Motor neuron (in vitro differentiated cells): Measurements from ENCODE around the gene NDUFV3. TPM values are rescaled to one million over a fixed set of nuclear protein-coding genes. Genes with fewer than 3 reads are reported as not detected.
A peak's percentile ranks its signal among the peaks of the same experiment; 100 is the strongest.
"Not testable (repeated sequence)": the region's sequence is repeated elsewhere in the genome, so short reads cannot be mapped to it uniquely, and the experiment has no call there.

Source experiments
- ATAC-seq, 8 experiments: fragments of 200-7000 bp; cut with Tn5 transposase; replicated peaks in 6 of 8; 2 replicates each; pipeline ENCODE4 v1.8.0; 2021; ENCODE audit warnings: mild to moderate bottlenecking in 8 of 8, moderate library complexity in 8 of 8
- H3K27ac ChIP-seq, 2 donors: fragments of 250-450 bp; sonication (Bioruptor Pico); 2 replicates each; pipeline ENCODE4 v1.9.0; 2021; ENCODE audit warnings: antibody characterized with exemption in 2 of 2, mild to moderate bottlenecking in 2 of 2, moderate library complexity in 1 of 2
- H3K4me1 ChIP-seq, 2 donors: fragments of 250-450 bp; sonication (Bioruptor Pico); replicated peaks in 1 of 2; 2 replicates each; pipeline ENCODE4 v1.6.1; 2021; ENCODE audit warnings: antibody characterized with exemption in 2 of 2, mild to moderate bottlenecking in 2 of 2, moderate library complexity in 1 of 2
- H3K4me3 ChIP-seq, 5 donors: fragments of 250-450 bp; sonication (Bioruptor Pico); 2 replicates each; pipeline ENCODE4 v1.9.0; 2021; ENCODE audit warnings: antibody characterized with exemption in 5 of 5, mild to moderate bottlenecking in 5 of 5, moderate library complexity in 4 of 5
- WGBS, 10 experiments: fragments of 450-650 bp; shearing (Covaris generic); methylation state at CpG; one replicate each; pipeline ENCODE4 v1.0.0; 2022; 5-methylcytosine and 5-hydroxymethylcytosine counted together
- in situ Hi-C, 9 experiments: fragments of 400-800 bp; cut with MboI; loops; one replicate each; pipeline ENCODE4 v1.15.0; 2021; ENCODE audit warnings: low sequenced_read_pairs in 9 of 9, low pct_unique_long_range_greater_than_20kb in 2 of 9; ENCODE audit not compliant: unreplicated experiment in 9 of 9
- total RNA-seq, 8 experiments: library from RNA; unstranded; fragments of 300-600 nt; gene quantifications; 2 replicates each; pipeline versions ENCODE4 v1.2.3 to v1.2.4, GENCODE V29; 2022

Gene NDUFV3
- total RNA-seq, 8 experiments from 2014 or later: 24.5 to 75.1 (median 34.8) TPM

DNA sequence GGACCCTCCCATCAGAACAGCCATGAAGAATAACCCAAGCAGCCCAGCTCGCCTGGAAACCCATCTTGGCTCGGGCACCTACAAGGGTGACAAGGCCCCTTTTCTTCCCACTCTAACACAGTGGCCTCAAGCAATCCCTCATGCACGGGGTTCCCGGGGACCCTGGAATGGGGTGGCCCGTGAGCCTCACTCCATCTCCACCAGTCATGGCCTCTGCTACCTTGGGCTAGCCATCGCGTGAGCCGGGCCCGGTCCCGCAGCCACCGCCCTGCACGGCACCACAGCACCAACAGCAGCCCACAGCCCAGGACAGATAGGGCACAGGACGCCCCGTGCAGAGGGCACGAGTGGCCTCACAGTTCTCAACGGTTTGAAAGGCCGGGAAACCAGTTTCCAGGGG is 32.8 kb upstream of the NDUFV3 start:
- 80 to 100% (median 97%) methylated on average over 2 to 7 of the region's 17 CpGs; no CpG with 5 or more reads in 5 of the 10 experiments for WGBS, 10 experiments
- Histone ChIP-seq H3K4me1 (no peaks in the 10 kb centered on the region), H3K27ac (no peak overlapping the region), H3K4me3 (no peak overlapping the region)
- in situ Hi-C loops: no loop called here
- ATAC-seq: no peak

DNA sequence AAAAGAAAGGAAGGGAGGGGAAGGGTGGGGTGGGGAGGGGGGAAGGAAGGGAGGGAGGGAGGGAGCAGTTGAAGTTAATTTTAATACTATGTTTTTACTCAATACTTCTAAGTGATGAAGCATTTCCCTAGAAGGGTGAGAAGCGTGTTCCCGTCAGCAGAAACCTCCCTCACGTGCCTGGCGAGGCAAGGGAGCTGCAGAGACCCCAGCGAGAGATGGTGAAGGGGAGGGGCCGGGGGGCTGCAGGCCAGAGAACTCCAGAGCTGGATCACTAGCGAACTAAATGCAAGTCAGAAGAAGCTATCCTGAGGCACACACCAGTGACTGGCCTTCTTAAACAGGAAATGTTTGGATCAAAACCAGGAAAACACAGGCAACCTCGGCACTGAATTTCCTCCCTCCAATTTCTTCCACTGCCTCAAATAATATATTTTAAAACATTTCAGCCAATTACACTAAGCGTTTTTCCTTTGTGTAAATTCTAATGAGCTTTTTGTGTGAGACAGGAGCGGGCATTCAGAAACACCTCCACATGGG is 31.7 kb upstream of the NDUFV3 start:
- WGBS, 10 experiments: 80 to 100% (median 100%) methylated on average over 1 to 5 of the region's 10 CpGs; no CpG with 5 or more reads in 4 of the 10 experiments
- no peak overlapping the region for H3K4me3 ChIP-seq
- ATAC-seq: no peak
- no peaks in the 10 kb centered on the region for H3K4me1 ChIP-seq
- in situ Hi-C loops: no loop called here
- no peak overlapping the region for H3K27ac ChIP-seq

DNA sequence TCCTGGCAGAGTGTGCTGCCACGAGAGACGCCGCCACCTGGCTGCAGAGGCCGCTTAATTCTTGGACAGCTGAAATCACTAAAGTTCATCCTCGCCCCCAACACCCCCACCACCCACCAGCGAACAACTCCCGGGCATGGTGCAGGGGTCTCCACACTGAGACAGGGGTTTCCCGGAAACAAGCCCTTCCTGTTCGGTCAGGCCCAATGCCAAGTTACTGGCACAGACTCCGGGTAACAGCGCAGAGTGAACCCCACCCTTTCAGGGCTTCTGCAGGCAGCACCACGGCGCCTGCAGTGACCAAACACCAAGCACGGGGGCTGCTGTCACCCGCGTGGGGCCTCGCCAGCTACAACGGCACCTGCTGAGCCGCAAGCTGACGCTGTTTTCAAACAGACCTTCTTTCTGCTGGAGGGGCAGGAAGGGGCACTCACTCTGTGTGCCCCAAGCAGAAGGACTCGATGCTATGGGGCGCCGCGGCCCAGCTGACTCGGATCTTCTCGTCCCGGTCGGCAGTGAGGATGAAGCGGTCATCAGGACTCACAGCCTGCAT is 31.2 kb upstream of the NDUFV3 start:
- Histone ChIP-seq H3K4me1 (no peaks in the 10 kb centered on the region), H3K4me3 (no peak overlapping the region), H3K27ac (no peak overlapping the region)
- 60 to 100% (median 90%) methylated on average over 1 to 12 of the region's 29 CpGs; no CpG with 5 or more reads in 4 of the 10 experiments for WGBS, 10 experiments
- in situ Hi-C loops: no loop called here
- no peak for ATAC-seq

DNA sequence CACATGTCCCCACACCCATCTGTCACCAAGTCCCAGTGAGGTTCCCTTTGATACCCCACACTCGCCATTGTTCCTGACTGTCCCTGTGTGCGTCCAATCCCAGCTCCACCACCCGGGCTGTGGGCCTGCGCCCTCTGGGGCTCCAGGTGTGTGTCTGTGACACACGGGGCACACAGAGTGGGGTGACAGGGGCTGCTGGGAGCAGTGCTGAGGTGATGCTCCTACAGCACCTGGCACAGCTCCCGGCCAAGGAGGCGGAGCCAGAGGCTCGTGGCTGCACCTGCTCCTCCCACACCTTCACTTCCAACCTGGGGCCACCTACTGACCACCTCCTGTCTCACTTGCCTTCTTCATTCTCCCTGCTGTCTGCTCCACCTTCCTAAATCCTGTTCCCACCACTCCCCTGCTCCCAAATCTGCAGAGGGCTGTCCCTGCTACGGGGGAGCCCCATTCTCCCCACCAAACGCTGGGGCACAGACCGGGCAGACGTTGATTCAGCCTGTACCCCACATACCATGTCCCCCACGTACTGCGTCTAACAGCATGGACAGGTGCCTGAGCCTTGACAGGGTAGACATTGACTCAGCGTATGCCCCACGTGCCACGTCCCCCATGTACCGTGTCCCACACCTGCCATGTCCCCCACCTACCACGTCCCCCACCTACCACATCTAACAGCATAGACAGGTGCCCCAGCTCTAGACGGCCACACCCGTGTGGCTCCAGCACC is 30.2 kb upstream of the NDUFV3 start:
- H3K27ac ChIP-seq: no peak overlapping the region

DNA sequence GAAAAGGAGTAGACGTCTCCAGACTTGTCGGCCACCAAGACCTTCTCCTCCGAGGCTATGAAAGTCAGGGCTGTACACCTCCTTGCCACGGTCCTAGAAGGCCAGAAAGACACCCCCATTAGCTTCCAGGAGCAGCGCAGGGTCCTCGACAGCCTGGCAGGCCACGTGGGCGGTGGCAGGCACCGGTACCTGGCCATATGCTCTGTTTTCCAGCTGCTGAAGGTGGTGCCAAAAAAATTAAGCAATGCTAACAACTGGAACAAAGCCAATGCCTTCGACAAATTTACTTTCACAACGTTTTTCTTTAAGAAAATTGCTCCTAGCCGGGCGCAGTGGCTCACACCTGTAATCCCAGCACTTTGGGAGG is 29.6 kb upstream of the NDUFV3 start:
- Histone ChIP-seq H3K27ac (no peak overlapping the region), H3K4me1 (no peaks in the 10 kb centered on the region), H3K4me3 (no peak overlapping the region)
- no peak for ATAC-seq
- in situ Hi-C loops: no loop called here
- 100% methylated on average over 2 of the region's 13 CpGs; no CpG with 5 or more reads in 9 of the 10 experiments for WGBS, 10 experiments

More for the DNA sequence above, 30.2 kb upstream of the NDUFV3 start:
- WGBS, 10 experiments: 73 to 94% (median 93%) methylated on average over 3 to 6 of the region's 21 CpGs; no CpG with 5 or more reads in 7 of the 10 experiments
- ATAC-seq: no peak
- Histone ChIP-seq H3K4me3 (no peak overlapping the region), H3K4me1 (no peaks in the 10 kb centered on the region)
- in situ Hi-C loops: no loop called here

DNA sequence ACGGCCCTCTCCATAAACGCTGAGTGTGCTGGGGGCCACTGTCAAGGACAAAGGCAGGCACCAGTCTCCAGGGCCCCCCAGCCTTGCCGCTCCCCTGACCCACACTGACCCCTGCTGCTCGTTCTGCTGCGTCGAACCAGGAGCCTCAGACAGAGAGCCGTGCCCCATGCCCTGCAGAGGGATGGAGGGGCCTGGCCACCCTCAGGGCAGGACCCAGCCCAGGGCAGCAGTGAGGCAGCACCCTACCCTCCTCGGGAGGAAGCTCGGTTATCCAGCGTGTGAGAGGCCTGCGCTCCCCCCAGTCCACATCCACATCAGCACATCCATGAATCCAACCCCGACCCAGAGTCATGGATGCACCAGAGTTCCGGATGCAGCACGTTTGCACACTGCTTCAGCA is 28.8 kb upstream of the NDUFV3 start:
- Histone ChIP-seq H3K4me1 (no peaks in the 10 kb centered on the region), H3K4me3 (no peak overlapping the region), H3K27ac (no peak overlapping the region)
- 50 to 95% (median 88%) methylated on average over 2 to 7 of the region's 14 CpGs; no CpG with 5 or more reads in 5 of the 10 experiments for WGBS, 10 experiments
- in situ Hi-C loops: no loop called here
- ATAC-seq: peak in 1 of 8 experiments; percentile 7

DNA sequence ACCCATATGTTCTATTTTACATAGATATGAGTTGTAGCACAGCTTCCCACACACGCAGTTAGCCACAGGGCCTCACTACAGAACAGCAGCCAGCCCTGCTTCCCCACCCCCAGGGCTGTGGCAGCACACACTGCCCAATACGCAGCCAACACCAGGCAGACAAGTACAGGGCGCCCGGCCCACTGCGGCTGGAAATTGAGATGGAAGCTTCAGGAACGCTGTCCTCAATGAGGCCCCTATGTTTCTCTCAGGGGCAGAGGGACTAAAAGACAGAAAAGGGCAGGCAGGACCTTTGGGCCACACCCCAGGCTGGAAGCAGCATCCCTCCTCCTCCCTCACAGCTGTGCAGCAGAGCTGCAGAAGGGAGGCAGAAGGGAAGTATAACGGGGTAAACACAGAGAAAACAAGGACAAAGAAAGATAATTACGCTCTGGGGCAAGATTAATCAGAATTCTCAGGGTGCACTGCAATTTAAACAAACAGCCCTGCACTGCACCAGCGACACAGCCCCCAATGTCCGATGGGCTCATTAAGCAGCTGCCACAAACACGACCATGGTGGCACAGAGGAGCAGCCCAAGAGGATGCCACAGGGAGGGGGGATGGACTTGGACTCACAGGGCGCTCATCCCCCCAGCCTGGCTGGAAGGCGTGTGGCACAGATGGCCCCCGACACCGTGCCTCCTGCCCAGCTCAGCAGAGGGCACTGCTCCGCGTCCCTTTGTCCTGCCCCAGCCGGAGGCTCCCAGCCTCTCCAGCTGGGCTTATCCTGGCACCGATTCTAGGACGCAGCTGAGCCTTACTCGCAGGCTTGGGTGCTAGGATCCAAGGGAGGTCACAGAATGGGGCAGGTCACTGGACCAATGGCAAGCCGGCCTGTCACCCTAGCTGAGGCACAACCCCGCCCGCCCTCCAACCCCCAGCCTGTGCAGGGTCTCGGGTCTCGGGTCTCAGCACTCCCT is 28.0 kb upstream of the NDUFV3 start:
- in situ Hi-C loops: no loop called here
- H3K4me1 ChIP-seq: no peaks in the 10 kb centered on the region
- no peak overlapping the region for H3K27ac ChIP-seq
- 38 to 100% (median 63%) methylated on average over 2 to 12 of the region's 26 CpGs; no CpG with 5 or more reads in 4 of the 10 experiments for WGBS, 10 experiments
- peak; percentile 30 to 87 (median 43) for ATAC-seq
- H3K4me3 ChIP-seq: no peak overlapping the region

DNA sequence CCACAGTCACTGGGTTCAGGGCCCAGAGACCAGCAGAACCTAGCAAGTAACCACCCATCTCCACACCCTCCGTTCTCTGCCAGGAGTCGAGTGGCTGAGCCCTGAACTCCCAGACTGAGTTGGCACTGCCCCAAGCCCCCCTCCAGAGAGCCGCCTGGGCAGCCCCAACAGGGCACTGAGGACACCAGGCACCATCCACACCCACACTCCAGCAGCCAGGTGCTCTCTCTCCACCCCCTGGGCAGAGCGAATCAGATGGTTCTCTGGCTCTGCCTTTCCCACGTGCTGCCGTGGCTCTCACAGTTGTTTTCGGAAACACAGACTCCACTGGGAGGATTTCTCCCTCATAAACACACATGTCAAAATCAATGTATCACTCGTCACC is 27.3 kb upstream of the NDUFV3 start:
- WGBS, 10 experiments: 0 to 96% (median 80%) methylated on average over 1 to 4 of the region's 8 CpGs; no CpG with 5 or more reads in 5 of the 10 experiments
- ATAC-seq: peak in 5 of 8 experiments; percentile 9 to 43 (median 14)
- in situ Hi-C loops: no loop called here

DNA sequence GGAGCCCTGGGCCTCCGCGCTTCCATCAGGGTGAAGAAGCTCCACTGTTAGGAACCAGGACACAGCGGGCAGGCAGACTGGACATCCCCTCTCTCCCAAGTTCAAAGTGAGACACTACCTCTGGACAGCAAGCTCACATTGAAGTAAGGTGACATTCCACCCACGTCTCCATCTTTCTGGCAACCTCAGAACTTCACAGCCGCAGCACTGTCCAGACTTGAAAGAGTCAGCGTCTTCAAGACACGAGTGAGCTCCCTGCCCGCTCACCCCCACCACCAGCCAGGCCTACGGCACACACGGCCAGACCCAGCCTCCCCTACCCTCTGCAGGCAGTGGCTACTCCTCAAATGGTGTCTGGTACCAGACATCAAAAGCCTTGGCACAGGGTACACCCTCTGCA is 24.9 kb upstream of the NDUFV3 start:
- WGBS, 10 experiments: 80 to 100% (median 100%) methylated on average over 1 to 3 of the region's 10 CpGs; no CpG with 5 or more reads in 6 of the 10 experiments
- H3K4me1 ChIP-seq: no peaks in the 10 kb centered on the region
- in situ Hi-C loops: no loop called here
- no peak overlapping the region for H3K27ac ChIP-seq
- no peak overlapping the region for H3K4me3 ChIP-seq
- ATAC-seq: no peak

More for the DNA sequence above, 27.3 kb upstream of the NDUFV3 start:
- H3K4me3 ChIP-seq: no peak overlapping the region
- H3K4me1 ChIP-seq: no peaks in the 10 kb centered on the region
- H3K27ac ChIP-seq: no peak overlapping the region

DNA sequence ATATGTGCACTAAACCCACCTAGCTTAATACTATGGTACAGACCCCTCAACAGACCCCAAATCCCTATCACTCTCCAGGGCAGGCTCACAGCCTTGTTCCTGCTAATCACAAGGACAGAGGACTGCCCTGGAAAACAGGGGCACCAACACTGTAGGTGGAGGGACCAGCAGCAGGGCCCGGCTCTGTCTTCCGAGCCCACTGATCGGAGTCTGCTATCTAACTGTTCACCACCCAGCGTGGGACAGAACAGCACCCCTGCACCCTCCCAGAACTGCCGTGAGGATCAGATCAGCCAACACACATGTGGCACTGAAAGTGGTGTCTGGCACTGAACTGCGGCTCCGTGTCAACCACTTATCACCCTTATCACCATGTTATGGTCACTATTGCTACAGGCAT is 20.0 kb upstream of the NDUFV3 start:
- H3K27ac ChIP-seq: no peak overlapping the region
- H3K4me3 ChIP-seq: no peak overlapping the region
- peaks cover 0 to 7% of the 10 kb centered on the region in 2 donors for H3K4me1 ChIP-seq
- WGBS, 10 experiments: 94 to 100% (median 100%) methylated on average over 1 to 3 of the region's 7 CpGs; no CpG with 5 or more reads in 7 of the 10 experiments
- no peak for ATAC-seq
- in situ Hi-C loops: no loop called here

DNA sequence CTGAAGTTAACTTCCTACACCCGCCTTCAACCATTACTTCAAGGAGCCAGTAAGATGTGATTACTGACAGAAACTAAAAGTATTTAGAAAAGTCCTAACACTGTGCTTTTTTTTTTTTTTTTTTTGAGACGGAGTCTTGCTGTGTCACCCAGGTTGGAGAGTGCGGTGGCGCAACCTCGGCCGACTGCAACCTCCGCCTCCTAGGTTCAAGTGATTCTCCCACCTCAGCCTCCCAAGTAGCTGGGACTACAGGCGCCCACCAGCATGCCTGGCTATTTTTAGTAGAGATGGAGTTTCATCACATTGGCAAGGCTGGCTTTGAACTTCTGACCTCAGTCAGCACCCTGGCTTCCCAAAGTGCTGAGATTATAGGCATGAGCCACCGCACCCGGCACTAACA is 17.3 kb upstream of the NDUFV3 start:
- 83 to 100% (median 98%) methylated on average over 1 to 6 of the region's 10 CpGs; no CpG with 5 or more reads in 4 of the 10 experiments for WGBS, 10 experiments
- ATAC-seq, H3K4me3 ChIP-seq, in situ Hi-C loops, H3K27ac ChIP-seq: not testable (repeated sequence)
- peaks cover 0 to 12% of the 10 kb centered on the region in 2 donors for H3K4me1 ChIP-seq

DNA sequence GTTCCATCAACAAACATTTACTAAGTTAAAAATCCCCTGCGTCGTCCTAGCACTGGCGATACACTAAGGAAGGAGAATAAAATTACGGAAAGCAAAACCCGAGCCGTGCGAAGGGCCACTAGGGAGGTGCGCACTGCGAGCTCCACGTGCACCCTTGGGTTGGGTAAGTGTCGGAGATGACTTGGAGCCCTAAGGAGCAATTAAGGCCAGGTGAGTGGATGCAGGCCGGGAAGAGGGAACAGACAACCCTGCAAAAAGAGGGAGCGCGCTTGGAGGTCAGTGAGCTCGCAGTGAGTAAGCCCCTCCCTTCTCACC is 14.5 kb upstream of the NDUFV3 start:
- peak overlapping the region; percentile 88 to 96 for H3K27ac ChIP-seq
- 0% methylated on average over 1 to 5 of the region's 15 CpGs; no CpG with 5 or more reads in 3 of the 10 experiments for WGBS, 10 experiments
- peak overlapping the region; percentile 71 to 95 (median 85) for H3K4me3 ChIP-seq
- H3K4me1 ChIP-seq: peaks cover 0 to 12% of the 10 kb centered on the region in 2 donors
- ATAC-seq: peak in 3 of 8 experiments; percentile 18 to 28 (median 26)
- in situ Hi-C loops: no loop called here
